AG04449 (cell line): Measurements from ENCODE around the gene ATF6B.
"Not testable (repeated sequence)": the region's sequence is repeated elsewhere in the genome, so short reads cannot be mapped to it uniquely, and the experiment has no call there.

Source experiments
- CTCF ChIA-PET: fragments of 350-600 bp; formaldehyde crosslinking; extraction: SDS; loops from one replicate; lab custom pipeline; 2021; ENCODE audit warnings: antibody characterized with exemption; lab: Yijun Ruan, JAX
- POLR2A ChIA-PET: fragments of 400-600, 350-600 bp; formaldehyde crosslinking; extraction: SDS; loops from one replicate; lab custom pipeline; 2020; ENCODE audit warnings: antibody characterized with exemption, inconsistent platforms; lab: Yijun Ruan, JAX
- DNase-seq: peaks from one replicate; pipeline ENCODE4 v3.0.0-alpha.2; 2010; ENCODE audit warnings: low read depth, low spot score
- H3K4me3 ChIP-seq: 2 replicates; pipeline ENCODE4 v1.5.1; 2011; ENCODE audit warnings: low read depth, mild to moderate bottlenecking, control low read depth, low read length
- CTCF ChIP-seq: IDR thresholded peaks from one replicate; pipeline ENCODE4 v1.5.1; 2011; ENCODE audit warnings: mild to moderate bottlenecking, moderate library complexity, low read length, control low read depth, inconsistent platforms; ENCODE audit not compliant: insufficient read depth; ENCODE audit errors: missing control alignments

Gene ATF6B

GRCh38 chr6:32148289-32149091 lies 20.4 kb upstream of the ATF6B start:
- ChIA-PET CTCF (interaction anchor here (0.8 kb wide), 1 partner anchor 47 kb away, joined by 4 read pairs; no protein-coding TSS in a partner anchor), POLR2A (no interaction called here)
- no peak for TF ChIP-seq CTCF
- H3K4me3 ChIP-seq = no peak overlapping the region
- DNase-seq = no peak

- ChIA-PET POLR2A (no interaction called here), CTCF (interaction anchor here (0.8 to 1.0 kb wide), 2 partner anchors 28 to 48 kb away, joined by 3 to 4 read pairs; no protein-coding TSS in a partner anchor)
- TF ChIP-seq CTCF = no peak
- H3K4me3 ChIP-seq = no peak overlapping the region
- no peak for DNase-seq
Observed at GRCh38 chr6:32147401-32148132, 19.5 kb upstream of the ATF6B start.

GRCh38 chr6:32146687-32147086 lies 18.6 kb upstream of the ATF6B start:
- no peak for DNase-seq
- no peak overlapping the region for H3K4me3 ChIP-seq
- ChIA-PET POLR2A (interaction anchor here (0.6 kb wide), 1 partner anchor 25 kb away, joined by 3 read pairs; no protein-coding TSS in a partner anchor), CTCF (interaction anchor here (1.0 to 1.8 kb wide), 2 partner anchors 12 to 28 kb away, joined by 4 read pairs; no protein-coding TSS in a partner anchor)
- TF ChIP-seq CTCF = no peak

GRCh38 chr6:32146287-32146686 lies 18.2 kb upstream of the ATF6B start:
- TF ChIP-seq CTCF = no peak
- no peak for DNase-seq
- POLR2A ChIA-PET = interaction anchor here (0.6 kb wide), 1 partner anchor 25 kb away, joined by 3 read pairs; no protein-coding TSS in a partner anchor
- no peak overlapping the region for H3K4me3 ChIP-seq
- CTCF ChIA-PET = interaction anchor here (1.0 to 1.8 kb wide), 2 partner anchors 11 to 28 kb away, joined by 4 read pairs; no protein-coding TSS in a partner anchor

- DNase-seq, H3K4me3 ChIP-seq, POLR2A ChIA-PET: not testable (repeated sequence)
- CTCF ChIA-PET = interaction anchor here (0.7 to 2.8 kb wide), 4 partner anchors 8 to 27 kb away, joined by 3 to 8 read pairs (median 5); no protein-coding TSS in a partner anchor
Observed at GRCh38 chr6:32144238-32144637, 16.2 kb upstream of the ATF6B start.

GRCh38 chr6:32140420-32141046 lies 12.5 kb upstream of the ATF6B start:
- no peak overlapping the region for H3K4me3 ChIP-seq
- ChIA-PET CTCF (interaction anchor here (1.0 to 1.3 kb wide), 2 partner anchors 22 to 93 kb away, joined by 3 to 4 read pairs; no protein-coding TSS in a partner anchor), POLR2A (no interaction called here)
- no peak for TF ChIP-seq CTCF
- no peak for DNase-seq
